ENCODE results near the gene FKBP11.

- no peak for TF ChIP-seq POLR2A (IDR thresholded peaks at IDR 0.05)
- TF ChIP-seq, protein P1, sequence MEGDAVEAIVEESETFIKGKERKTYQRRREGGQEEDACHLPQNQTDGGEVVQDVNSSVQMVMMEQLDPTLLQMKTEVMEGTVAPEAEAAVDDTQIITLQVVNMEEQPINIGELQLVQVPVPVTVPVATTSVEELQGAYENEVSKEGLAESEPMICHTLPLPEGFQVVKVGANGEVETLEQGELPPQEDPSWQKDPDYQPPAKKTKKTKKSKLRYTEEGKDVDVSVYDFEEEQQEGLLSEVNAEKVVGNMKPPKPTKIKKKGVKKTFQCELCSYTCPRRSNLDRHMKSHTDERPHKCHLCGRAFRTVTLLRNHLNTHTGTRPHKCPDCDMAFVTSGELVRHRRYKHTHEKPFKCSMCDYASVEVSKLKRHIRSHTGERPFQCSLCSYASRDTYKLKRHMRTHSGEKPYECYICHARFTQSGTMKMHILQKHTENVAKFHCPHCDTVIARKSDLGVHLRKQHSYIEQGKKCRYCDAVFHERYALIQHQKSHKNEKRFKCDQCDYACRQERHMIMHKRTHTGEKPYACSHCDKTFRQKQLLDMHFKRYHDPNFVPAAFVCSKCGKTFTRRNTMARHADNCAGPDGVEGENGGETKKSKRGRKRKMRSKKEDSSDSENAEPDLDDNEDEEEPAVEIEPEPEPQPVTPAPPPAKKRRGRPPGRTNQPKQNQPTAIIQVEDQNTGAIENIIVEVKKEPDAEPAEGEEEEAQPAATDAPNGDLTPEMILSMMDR (IDR thresholded peaks at IDR 0.05): no peak
Measured at GRCh38 chr12:48972952-48973483, 47.7 kb upstream of the FKBP11 start.
